Bronchial epithelial cell (primary cell): Measurements from ENCODE around the gene PTPRT. TPM values are rescaled to one million over a fixed set of nuclear protein-coding genes. Genes with fewer than 3 reads are reported as not detected.

ENCODE experiments used
- DNase-seq: peaks from one replicate; pipeline ENCODE4 v3.0.0-alpha.2; 2010; ENCODE audit warnings: low read depth
- FAIRE-seq: peaks from 2 replicates; lab custom pipeline; 2011; peaks lifted over from hg19 to GRCh38; lab: Jason Lieb, UNC
- H3K27me3 ChIP-seq: 2 replicates; pipeline ENCODE4 v1.5.1; 2011; ENCODE audit warnings: low read length; ENCODE audit not compliant: control insufficient read depth, insufficient read depth
- H3K36me3 ChIP-seq: 2 replicates; pipeline ENCODE4 v1.5.1; 2011; ENCODE audit warnings: low read length; ENCODE audit not compliant: control insufficient read depth, insufficient read depth
- H3K4me3 ChIP-seq: 2 replicates; pipeline ENCODE4 v1.5.1; 2011; ENCODE audit warnings: mild to moderate bottlenecking, low read depth, low read length, control low read depth
- CTCF ChIP-seq: IDR thresholded peaks from 2 replicates; pipeline ENCODE4 v1.5.1; 2011; ENCODE audit warnings: mild to moderate bottlenecking, moderate library complexity, low read length, control low read depth, inconsistent platforms; ENCODE audit not compliant: insufficient read depth, severe bottlenecking
- total RNA-seq: library from RNA; depleted of rRNA; stranded (reverse); fragments of >200 nt; gene quantifications from 2 replicates; pipeline ENCODE4 v1.2.1, GENCODE V29; 2014

The PTPRT gene
- total RNA-seq, 1 donor from 2014 or later, result not detected

GRCh38 chr20:43052532-43052931 is 137.2 kb downstream of the PTPRT start:
- DNase-seq (no peak), FAIRE-seq (no peak)
- TF ChIP-seq CTCF, result no peak
- no peak overlapping the region for H3K4me3 ChIP-seq
- H3K36me3 ChIP-seq, result no peaks in the 10 kb centered on the region
- H3K27me3 ChIP-seq, result no peaks in the 10 kb centered on the region

GRCh38 chr20:43046966-43047365 is 142.7 kb downstream of the PTPRT start:
- no peaks in the 10 kb centered on the region for H3K36me3 ChIP-seq
- FAIRE-seq, result no peak
- no peak for TF ChIP-seq CTCF
- H3K27me3 ChIP-seq, result no peaks in the 10 kb centered on the region
- no peak overlapping the region for H3K4me3 ChIP-seq
- DNase-seq, result no peak

- Histone ChIP-seq H3K36me3 (no peaks in the 10 kb centered on the region), H3K4me3 (no peak overlapping the region), H3K27me3 (no peaks in the 10 kb centered on the region)
- DNase-seq (no peak), FAIRE-seq (no peak)
- no peak for TF ChIP-seq CTCF
Observed at GRCh38 chr20:43043887-43044286, 145.8 kb downstream of the PTPRT start.

GRCh38 chr20:43040427-43040826 is 149.3 kb downstream of the PTPRT start:
- Histone ChIP-seq H3K4me3 (no peak overlapping the region), H3K27me3 (no peaks in the 10 kb centered on the region), H3K36me3 (no peaks in the 10 kb centered on the region)
- no peak for DNase-seq
- FAIRE-seq, result no peak
- no peak for TF ChIP-seq CTCF

GRCh38 chr20:43037605-43038309 is 151.9 kb downstream of the PTPRT start:
- H3K4me3 ChIP-seq, result no peak overlapping the region

More at GRCh38 chr20:43037605-43038309, 151.9 kb downstream of the PTPRT start:
- no peaks in the 10 kb centered on the region for H3K27me3 ChIP-seq
- FAIRE-seq (no peak), DNase-seq (no peak)
- no peaks in the 10 kb centered on the region for H3K36me3 ChIP-seq
- TF ChIP-seq CTCF, result no peak
